HG02623 (cell line): ENCODE measurements around the gene MYRIP.
"Not testable (repeated sequence)": the region's sequence is repeated elsewhere in the genome, so short reads cannot be mapped to it uniquely, and the experiment has no call there.

ENCODE experiments used
- ATAC-seq: cut with Tn5 transposase; IDR thresholded peaks from one replicate; pipeline ENCODE4 v1.9.1; 2021; ENCODE audit warnings: moderate library complexity; ENCODE audit not compliant: unreplicated experiment

MYRIP gene

GRCh38 chr3:39806820-39807219, 2.6 kb upstream of the MYRIP start:
- ATAC-seq: no peak

- no peak for ATAC-seq
Observed at GRCh38 chr3:39808467-39809180, 785 bp upstream of the MYRIP start.

DNA sequence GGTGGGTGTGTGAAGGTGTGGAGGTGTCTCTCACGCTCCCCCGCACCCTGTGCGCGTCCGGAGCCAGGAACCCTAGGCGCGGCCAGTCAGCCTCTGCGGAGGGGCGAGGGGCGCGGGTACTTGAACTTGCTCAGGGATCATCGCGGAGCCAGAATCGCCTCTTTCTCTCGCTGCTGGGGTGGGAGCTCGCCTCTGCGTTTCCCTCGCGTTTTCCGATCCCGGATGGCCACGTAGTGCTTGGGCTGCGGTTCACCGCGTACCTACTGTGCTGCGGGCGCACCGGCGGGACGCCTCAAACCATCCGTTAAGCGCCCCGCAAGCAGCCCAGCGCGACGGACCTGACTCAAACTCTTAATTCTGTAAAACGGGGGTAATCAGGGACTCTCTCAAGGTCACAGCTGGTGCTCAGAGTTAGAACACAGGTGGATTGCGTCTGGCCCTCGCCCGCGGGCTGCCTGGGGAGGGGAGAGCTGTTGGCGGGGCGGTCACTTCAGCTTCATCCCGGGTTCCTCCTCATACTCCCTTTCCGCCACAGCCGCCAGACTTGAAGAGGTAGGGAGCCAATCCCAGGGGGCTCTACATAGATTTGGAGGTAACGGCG, 686 bp downstream of the MYRIP start:
- ATAC-seq: no peak

DNA sequence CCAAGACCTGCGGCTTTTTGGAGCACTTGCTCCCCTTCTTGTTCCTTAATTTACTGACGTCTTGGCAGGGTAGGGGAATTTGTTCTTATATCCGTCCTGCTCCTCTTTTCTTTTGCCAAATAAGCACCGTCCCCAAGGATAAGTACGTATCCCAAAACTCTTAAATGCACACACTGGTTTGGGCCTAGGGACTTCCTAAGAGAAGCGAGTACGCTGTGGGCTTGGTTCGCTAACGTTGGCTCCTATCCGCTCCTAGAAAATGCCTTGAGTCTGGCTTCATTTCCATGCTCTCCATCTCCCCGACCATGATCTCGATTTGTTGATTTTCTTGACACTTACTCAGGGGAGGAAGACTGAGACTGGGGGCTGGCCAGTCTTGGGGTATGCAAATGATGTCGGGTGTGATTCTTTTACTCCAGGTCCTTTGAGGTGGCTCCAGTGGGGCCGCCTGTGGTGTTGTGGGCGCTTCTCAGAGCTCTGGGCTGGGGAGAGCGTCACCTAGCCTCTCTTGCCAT, 1.3 kb downstream of the MYRIP start:
- ATAC-seq: no peak

DNA sequence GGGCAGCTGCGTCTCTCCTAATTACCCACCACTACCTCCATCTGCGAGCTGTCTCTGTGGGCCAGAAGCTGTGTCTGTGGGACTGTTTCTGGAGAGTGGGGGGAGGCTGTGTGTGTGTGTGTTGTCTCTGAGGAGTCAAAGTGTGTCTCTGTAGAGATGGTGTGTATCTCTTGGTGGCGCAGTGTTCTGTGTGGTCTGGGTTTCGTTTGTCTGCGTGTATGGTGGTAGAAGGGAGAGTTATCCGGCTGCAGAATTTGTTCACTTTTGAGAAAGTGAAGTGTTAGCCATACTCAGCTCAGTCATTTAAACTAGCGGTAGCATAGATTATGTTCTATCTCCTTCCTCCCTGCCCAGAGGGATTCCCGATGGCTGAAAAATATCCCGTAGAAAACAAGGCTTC, 2.2 kb downstream of the MYRIP start:
- no peak for ATAC-seq

- no peak for ATAC-seq
Observed at GRCh38 chr3:39812537-39812936, 3.1 kb downstream of the MYRIP start.

- ATAC-seq: no peak
Observed at GRCh38 chr3:39814007-39814406, 4.6 kb downstream of the MYRIP start.

- ATAC-seq: no peak
Observed at GRCh38 chr3:39819899-39820298, 10.5 kb downstream of the MYRIP start.

DNA sequence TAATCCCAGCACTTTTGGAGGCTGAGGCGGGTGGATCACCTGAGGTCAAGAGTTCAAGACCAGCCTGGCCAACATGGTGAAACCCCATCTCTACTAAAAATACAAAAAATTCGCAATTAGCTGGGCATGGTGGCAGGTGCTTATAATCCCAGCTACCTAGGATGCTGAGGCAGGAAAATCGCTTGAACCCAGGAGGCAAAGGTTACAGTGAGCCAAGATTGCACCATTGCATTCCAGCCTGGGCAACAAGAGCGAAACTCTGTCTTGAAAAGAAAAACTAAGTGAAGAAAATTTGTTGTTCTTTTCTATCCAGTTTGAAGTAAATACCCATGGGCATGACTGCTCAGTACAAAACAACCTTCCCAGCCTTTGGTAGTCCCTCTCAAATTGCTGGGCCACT, 24.4 kb downstream of the MYRIP start:
- not testable (repeated sequence) for ATAC-seq

GRCh38 chr3:39839484-39839883, 30.1 kb downstream of the MYRIP start:
- ATAC-seq: no peak

DNA sequence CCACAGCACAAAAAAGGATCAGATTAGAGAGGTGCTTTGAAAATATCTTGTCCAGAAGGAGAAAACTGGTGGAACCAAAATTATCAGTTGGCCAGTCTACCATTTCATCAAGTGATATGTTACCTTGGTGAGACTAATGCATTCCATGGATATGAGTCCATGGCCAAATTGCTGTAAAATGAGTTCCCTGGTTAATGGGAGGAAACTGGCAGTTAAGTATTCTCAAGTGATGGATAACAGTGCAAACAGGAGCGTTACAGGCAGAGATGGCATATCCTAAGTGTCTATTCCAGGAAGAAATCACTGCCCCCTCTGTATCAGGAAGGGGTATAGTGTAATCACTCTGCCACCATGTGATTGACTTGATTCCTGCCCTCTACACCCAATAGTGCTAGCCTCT, 34.0 kb downstream of the MYRIP start:
- no peak for ATAC-seq

GRCh38 chr3:39848365-39848764, 39.0 kb downstream of the MYRIP start:
- ATAC-seq: no peak

GRCh38 chr3:39849992-39850715, 40.7 kb downstream of the MYRIP start:
- ATAC-seq: no peak

GRCh38 chr3:39850716-39851032, 41.3 kb downstream of the MYRIP start:
- no peak for ATAC-seq

DNA sequence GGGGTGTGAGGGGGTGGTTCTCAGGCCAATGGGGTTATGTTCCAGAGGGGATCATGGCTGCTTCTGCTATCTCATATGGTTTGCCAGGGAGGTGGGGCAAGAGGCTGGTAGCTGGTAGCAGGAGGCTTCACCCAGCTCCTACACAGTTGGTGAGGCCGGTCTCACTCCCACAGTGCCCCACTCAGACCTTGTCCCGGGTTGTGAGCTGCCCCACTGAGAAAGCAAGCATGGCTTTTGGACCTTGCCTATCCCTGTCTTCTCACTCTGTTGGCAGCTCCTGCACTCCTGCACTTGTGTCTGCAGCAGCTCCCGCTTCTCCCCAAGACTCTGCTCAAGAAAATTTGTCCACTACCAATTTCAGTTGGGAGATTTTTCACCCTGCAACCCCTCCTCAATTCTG, 46.1 kb downstream of the MYRIP start:
- ATAC-seq: no peak

- no peak for ATAC-seq
Observed at GRCh38 chr3:39869890-39870289, 60.5 kb downstream of the MYRIP start.

DNA sequence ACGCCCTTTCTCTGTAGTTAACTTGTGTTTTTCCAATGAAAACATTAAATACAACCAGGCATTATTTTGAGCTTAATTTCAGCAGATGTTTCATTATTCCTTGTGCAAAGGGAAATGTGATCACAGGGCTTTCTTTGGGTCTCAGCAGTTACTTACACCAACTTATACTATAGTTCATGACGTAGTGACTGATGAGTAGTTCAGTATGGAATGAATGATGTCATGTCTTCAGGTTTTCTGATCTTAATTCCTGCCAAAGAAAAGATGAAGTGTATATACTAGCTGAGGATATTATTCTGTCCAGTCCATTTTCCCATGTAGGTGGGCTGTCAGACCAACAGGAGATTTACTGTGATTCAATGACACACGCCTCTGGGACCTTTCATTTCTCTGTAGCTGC, 61.3 kb downstream of the MYRIP start:
- no peak for ATAC-seq

DNA sequence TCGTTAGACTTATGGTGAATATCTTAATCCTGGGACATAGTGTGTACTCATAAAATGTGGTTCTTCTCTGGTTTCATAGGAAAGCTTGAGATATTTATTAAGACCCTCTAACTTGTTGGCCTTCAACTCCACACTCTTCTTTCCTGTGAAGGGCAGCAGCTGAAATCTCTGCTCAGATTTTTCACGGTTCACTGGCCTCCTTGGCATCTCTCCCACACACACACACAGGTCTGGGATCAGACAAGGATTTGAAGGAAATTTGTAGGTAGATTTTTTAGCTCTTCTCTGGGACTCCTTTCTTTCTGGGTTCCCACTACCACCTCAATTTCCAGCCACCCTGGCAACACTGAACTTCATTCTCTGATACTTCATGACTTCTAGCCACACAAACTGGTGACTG, 70.2 kb downstream of the MYRIP start:
- ATAC-seq: no peak

- no peak for ATAC-seq
Observed at GRCh38 chr3:39882111-39882510, 72.7 kb downstream of the MYRIP start.

DNA sequence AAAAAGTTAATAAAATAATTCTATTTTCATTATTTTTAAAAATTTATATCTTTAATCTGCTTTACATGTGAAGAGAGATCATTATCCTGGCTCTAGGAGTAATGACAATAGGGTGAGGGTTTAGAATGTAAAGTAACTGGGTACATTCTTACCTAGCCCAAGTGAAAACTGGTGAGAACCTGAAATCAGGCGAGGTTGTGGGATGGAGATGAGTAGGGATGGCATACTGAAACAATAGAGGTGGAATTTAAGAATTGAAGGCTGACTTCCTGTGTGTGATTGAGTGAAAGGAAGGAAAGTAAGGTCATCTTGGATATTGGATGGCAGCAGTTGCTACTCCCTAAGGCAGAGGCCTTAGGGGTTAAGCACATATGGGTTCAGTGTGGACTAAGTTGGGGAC, 82.7 kb downstream of the MYRIP start:
- no peak for ATAC-seq

- no peak for ATAC-seq
Observed at GRCh38 chr3:39896184-39896583, 86.8 kb downstream of the MYRIP start.

GRCh38 chr3:39900462-39901002, 91.1 kb downstream of the MYRIP start:
- ATAC-seq: no peak
